Nucleus accumbens (tissue), 56 donors: ENCODE results near the gene RUFY3.

Experiments used
- DNase-seq, 56 donors: peaks; one replicate each; lab custom pipeline; 2025; lab: John Stamatoyannopoulos, UW

RUFY3 gene

GRCh38 chr4:70734168-70734954 lies 12.6 kb downstream of the RUFY3 start:
- peak in 4 of 56 donors; percentile 3 to 56 (median 20) for DNase-seq

- DNase-seq = no peak
These were observed 13.2 kb downstream of the RUFY3 start for GRCh38 chr4:70734971-70735370.

DNA sequence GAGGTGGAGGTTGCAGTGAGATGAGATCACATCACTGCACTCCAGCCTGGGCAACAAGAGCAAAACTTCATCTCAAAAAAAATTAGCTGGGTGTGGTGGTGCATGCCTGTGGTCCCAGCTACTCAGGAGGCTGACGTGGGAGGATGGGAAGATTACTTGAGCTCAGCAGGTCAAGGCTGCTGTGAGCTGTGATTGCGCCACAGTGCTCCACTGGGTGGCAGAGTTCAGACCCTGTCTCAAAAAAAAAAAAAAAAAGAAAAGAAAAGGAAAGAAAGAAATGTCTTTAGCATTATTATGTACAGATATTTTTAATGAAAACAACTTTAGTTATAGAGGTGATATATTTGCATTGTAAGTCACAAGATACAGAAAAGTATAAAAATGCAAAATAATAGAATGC lies 14.2 kb downstream of the RUFY3 start:
- peak in 1 of 56 donors; percentile 3 for DNase-seq

DNA sequence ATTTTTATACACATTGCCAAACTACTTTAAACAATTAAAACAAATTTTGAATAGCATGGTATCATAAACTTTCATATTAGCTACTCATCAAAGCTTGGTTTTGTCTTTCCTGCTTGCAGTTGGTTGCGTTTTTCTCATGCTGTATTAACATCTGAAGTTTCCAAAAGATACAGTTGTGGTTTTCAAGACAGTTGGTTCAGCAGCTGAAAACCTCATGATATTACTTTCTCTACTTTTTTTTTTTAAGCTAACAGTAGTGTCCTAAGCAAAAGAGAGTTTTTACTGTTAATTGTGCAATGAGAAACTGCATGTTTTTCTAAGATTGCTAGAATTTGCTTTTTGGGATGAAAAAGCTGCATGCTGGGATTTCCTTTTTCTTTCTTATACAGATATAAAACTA lies 15.2 kb downstream of the RUFY3 start:
- DNase-seq = no peak

- DNase-seq = no peak
These were observed 15.6 kb downstream of the RUFY3 start for GRCh38 chr4:70737409-70737808.

GRCh38 chr4:70739496-70740337 lies 18.0 kb downstream of the RUFY3 start:
- no peak for DNase-seq

DNA sequence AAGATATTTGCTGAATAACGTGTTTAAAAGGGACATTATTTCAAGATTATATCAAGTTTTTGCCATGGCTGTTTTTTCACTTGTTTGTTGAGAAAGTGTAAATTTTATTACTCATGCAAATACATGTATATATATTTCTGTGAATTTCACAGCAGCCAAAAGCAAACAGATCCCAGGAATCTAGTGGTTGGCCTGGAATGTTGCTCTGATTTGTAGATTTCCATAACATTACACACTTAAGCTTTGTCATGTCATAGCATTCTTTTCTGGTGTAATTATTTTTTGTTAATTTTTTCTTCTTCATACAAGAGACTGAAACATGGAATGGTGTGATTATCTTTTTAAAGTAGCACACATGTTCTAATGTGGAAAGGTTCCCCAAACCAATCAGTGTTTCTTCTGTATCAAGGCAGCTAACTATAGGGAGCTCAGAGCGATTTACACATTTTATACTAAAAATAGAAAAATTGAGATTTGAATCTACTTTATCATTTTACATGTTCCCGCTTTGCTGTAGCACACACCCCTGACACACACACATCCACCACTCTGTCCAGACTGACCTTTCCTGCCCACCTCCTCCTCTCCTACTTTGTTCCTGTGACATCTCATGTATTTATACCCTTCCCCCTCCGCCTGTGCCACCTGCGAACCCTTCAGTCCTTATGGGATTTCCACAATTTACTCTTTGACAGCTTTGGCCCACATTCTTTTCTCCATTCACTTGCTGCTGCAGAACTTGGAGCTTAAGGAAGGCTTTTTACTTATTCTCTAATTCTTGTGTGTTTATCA lies 20.3 kb downstream of the RUFY3 start:
- no peak for DNase-seq

- no peak for DNase-seq
These were observed 22.0 kb downstream of the RUFY3 start for GRCh38 chr4:70743731-70744130.

DNA sequence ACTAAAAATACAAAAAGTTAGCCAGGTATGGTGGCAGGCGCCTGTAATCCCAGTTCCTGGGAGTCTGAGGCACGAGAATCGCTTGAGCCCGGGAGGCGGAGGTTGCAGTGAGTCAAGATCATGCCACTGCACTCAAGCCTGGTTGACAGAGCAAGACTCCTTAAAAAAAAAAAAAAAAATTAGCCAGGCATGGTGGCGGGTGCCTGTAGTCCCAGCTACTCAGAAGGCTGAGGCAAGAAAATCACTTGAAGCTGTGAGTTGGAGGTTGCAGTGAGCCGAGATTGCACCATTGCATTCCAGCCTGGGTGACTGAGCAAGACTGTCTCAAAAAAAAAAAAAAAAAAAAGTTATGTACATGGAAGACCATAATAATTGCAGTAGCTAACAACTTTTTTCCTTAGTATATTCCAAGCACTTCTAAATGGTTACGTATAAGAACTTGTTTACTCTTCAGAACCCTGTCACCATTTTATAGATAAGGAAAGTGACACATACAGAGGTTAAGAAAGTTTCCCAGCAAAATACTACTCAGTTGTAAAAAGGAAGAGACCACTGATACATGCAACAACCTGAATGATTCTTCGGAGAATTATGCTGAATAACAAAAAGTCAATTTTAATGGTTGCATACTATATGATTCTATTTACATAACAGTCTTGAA lies 24.5 kb downstream of the RUFY3 start:
- DNase-seq = no peak

GRCh38 chr4:70747874-70748273 lies 26.1 kb downstream of the RUFY3 start:
- DNase-seq = no peak

- no peak for DNase-seq
These were observed 27.5 kb downstream of the RUFY3 start for GRCh38 chr4:70749313-70749712.

GRCh38 chr4:70752236-70752635 lies 30.5 kb downstream of the RUFY3 start:
- DNase-seq = no peak

- DNase-seq = no peak
These were observed 31.9 kb downstream of the RUFY3 start for GRCh38 chr4:70753630-70754029.

DNA sequence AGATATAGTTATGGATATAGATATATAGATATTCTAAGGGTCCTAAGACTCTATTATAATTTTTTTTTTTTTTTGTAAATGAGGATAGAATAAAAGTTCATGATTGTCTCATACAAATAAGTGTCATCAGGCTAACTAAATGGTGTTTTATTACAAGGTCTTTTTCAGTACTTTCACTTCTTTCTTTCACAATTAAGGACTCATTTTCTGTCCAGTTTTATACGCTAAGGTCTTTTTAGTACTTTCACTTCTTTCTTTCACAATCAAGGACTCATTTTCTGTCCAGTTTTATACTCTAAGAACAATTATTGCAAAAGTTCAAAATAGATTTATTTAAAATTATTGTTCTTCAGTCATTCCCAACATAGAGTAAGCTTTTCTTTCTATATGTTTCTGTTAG lies 32.7 kb downstream of the RUFY3 start:
- DNase-seq = no peak

DNA sequence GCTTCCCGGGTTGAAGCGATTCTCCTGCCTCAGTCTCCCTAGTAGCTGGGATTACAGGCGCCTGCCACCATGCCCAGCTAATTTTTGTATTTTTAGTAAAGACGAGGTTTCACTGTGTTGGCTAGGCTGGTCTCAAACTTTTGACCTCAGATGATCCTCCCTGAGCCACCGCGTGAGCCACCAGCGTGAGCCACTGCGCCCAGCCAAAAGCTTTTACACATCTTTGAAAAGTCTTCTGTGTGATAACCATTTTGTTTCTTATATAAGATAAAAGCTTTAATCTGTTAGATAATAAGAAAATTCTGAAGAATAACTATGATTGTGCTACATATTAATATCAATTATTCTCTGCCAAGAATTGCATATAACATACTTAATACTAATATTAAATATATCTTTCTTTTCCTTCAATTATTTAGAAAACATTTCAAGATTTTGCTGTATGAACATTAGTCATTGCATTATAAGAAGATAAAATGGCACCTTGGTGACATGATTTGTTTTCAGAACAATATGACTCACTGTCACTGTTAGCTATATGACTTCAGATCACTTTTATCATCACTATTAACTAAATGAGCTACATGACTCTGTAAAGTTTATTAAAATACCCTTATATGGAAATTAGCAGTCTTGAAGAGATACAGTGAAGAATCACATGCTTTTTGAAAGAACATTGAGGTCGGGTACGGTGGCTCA lies 33.4 kb downstream of the RUFY3 start:
- DNase-seq = no peak

DNA sequence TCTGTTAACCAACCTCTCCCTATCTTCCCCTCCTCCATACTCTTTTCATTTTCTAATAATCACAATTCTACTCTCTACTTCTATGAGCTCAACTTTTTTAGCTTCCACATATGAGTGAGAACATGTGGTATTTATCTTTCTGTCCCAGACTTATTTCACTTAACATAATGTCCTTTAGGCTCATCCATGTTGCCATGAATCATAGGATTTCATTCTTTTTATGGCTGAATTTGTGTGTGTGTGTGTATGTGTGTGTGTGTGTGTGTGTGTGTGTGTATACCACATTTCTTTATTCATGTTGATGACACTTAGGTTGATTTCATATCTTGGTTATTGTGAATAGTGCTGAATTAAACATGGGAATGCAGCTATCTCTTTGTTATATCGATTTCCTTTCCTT lies 37.4 kb downstream of the RUFY3 start:
- no peak for DNase-seq

DNA sequence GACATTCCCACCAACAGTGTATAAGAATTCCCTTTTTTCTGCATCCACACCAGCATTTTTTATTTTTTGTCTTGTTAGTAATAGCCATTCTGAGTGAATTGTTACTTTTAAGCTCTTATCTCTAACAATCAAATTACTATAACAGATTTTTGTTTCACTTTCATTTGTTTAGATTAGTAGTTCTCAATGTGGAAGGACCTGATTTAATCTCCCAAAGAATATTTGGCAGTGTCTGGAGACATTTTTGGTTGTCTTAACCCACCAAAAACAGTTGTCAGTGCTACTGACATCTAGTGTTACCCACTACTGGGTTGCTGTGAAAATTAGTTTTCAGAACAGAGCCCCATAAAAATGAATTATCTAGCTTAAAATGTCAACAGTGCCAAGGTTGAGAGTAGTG lies 37.9 kb downstream of the RUFY3 start:
- DNase-seq = no peak

DNA sequence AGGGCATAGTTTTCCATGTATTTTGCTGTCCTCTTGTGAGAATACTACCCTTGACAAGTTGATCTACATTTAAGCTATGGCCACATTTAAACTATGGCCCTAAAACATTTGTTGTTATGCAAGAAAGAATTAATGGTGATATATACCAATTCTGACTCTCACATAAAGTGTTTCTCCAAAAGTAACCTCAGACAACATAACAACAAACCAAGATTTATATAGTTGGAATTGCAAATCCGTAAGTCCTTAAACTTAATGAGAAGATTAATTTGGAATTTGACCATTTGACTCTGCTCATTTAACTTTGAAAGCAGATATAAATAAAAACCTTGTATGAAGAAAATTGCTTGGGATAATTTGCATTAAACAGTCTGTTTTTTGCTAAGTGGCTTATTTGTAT lies 38.9 kb downstream of the RUFY3 start:
- no peak for DNase-seq

GRCh38 chr4:70761276-70761816 lies 39.6 kb downstream of the RUFY3 start:
- no peak for DNase-seq

- DNase-seq = no peak
These were observed 43.6 kb downstream of the RUFY3 start for GRCh38 chr4:70765368-70765767.
